NB4 (cell line): ENCODE measurements around the gene GAL3ST2.
"Not testable (repeated sequence)": the region's sequence is repeated elsewhere in the genome, so short reads cannot be mapped to it uniquely, and the experiment has no call there.

Experiments
- DNase-seq: peaks from one replicate; pipeline ENCODE4 v3.0.0; 2010; ENCODE audit warnings: low read depth
- H3K4me3 ChIP-seq: one replicate; pipeline ENCODE4 v1.5.1; 2011; ENCODE audit warnings: mild to moderate bottlenecking, low read depth, low read length, moderate library complexity
- CTCF ChIP-seq: IDR thresholded peaks from one replicate; pipeline ENCODE4 v1.5.1; 2012; ENCODE audit warnings: low read depth, low read length
- MAX ChIP-seq: IDR thresholded peaks from 2 replicates; pipeline ENCODE4 v1.6.1; 2011; ENCODE audit warnings: low read depth, low read length
- MYC ChIP-seq: IDR thresholded peaks from 2 replicates; pipeline ENCODE4 v1.6.1; 2011; ENCODE audit warnings: low read depth, low read length
- POLR2A ChIP-seq: IDR thresholded peaks from 2 replicates; pipeline ENCODE4 v1.6.1; 2011; ENCODE audit warnings: mild to moderate bottlenecking; ENCODE audit not compliant: insufficient read length; ENCODE audit errors: extremely low read depth

GAL3ST2 gene

GRCh38 chr2:241803387-241804325 is 27.0 kb downstream of the GAL3ST2 start:
- H3K4me3 ChIP-seq: peak overlapping the region; percentile 47
- no peak for TF ChIP-seq CTCF
- no peak for TF ChIP-seq MAX
- no peak for TF ChIP-seq MYC
- no peak for TF ChIP-seq POLR2A
- peak; percentile 68 for DNase-seq

- no peak overlapping the region for H3K4me3 ChIP-seq
- peak; percentile 95 for DNase-seq
- TF ChIP-seq CTCF (peak; percentile 60), MYC (no peak), MAX (no peak)
Observed at GRCh38 chr2:241804326-241805229, 28.0 kb downstream of the GAL3ST2 start.

- H3K4me3 ChIP-seq, DNase-seq: not testable (repeated sequence)
Observed at GRCh38 chr2:241806217-241806616, 29.6 kb downstream of the GAL3ST2 start.

GRCh38 chr2:241808051-241808720 is 31.6 kb downstream of the GAL3ST2 start:
- no peak overlapping the region for H3K4me3 ChIP-seq
- TF ChIP-seq MAX (no peak), MYC (no peak), CTCF (no peak), POLR2A (no peak)
- DNase-seq: no peak

- DNase-seq: no peak
- H3K4me3 ChIP-seq: no peak within 1 kb of the TSS
- TF ChIP-seq MYC (no peak), POLR2A (no peak), MAX (no peak), CTCF (no peak)
Observed at GRCh38 chr2:241808721-241809382, 32.2 kb downstream of the GAL3ST2 start, which contains the start of gene NEU4. NEU4 (plus strand) TSS chr2:241809193; CDS start chr2:241814485, 5,292 bp downstream.
